HEK293 (cell line): ENCODE results near the gene ELAVL1.

Source experiments
- KLF10 ChIP-seq: fragments of 450-650 bp; IDR thresholded peaks from 2 replicates; pipeline ENCODE4 v1.5.1; 2018; ENCODE audit warnings: missing biosample characterization, mild to moderate bottlenecking, missing genetic modification characterization
- ZBTB20 ChIP-seq: fragments of 450-650 bp; formaldehyde crosslinking; IDR thresholded peaks from 2 replicates; pipeline ENCODE4 v1.5.1; 2016; ENCODE audit warnings: missing biosample characterization, missing genetic modification characterization
- ZNF121 ChIP-seq: fragments of 450-650 bp; formaldehyde crosslinking; IDR thresholded peaks from 2 replicates; pipeline ENCODE4 v1.5.1; 2016; ENCODE audit warnings: missing biosample characterization, missing genetic modification characterization
- ZNF350 ChIP-seq: fragments of 450-650 bp; formaldehyde crosslinking; IDR thresholded peaks from 2 replicates; pipeline ENCODE4 v1.5.0; 2017; ENCODE audit warnings: missing biosample characterization, mild to moderate bottlenecking, missing genetic modification characterization
- ZNF426 ChIP-seq: fragments of 450-650 bp; formaldehyde crosslinking; IDR thresholded peaks from 2 replicates; pipeline ENCODE4 v1.5.1; 2017; ENCODE audit warnings: missing biosample characterization, missing genetic modification characterization, mild to moderate bottlenecking, inconsistent platforms, moderate library complexity
- ZNF501 ChIP-seq: fragments of 450-650 bp; formaldehyde crosslinking; IDR thresholded peaks from 2 replicates; pipeline ENCODE4 v1.5.1; 2016; ENCODE audit warnings: missing biosample characterization, missing genetic modification characterization
- ZNF785 ChIP-seq: fragments of 450-650 bp; formaldehyde crosslinking; IDR thresholded peaks from 2 replicates; pipeline ENCODE4 v1.5.1; 2016; ENCODE audit warnings: missing biosample characterization, missing genetic modification characterization
- TF ChIP-seq, protein P1 (sequence below): fragments of 450-650 bp; formaldehyde crosslinking; IDR thresholded peaks from 2 replicates; pipeline ENCODE4 v1.5.1; 2017; ENCODE audit warnings: missing biosample characterization, missing genetic modification characterization
- TF ChIP-seq, protein P2 (sequence below): fragments of 450-650 bp; formaldehyde crosslinking; IDR thresholded peaks from 2 replicates; pipeline ENCODE4 v1.5.1; 2016; ENCODE audit warnings: missing biosample characterization, missing genetic modification characterization
- TF ChIP-seq, protein P3 (sequence below): fragments of 450-650 bp; formaldehyde crosslinking; IDR thresholded peaks from 2 replicates; pipeline ENCODE4 v1.5.1; 2016; ENCODE audit warnings: missing biosample characterization, missing genetic modification characterization, low read depth
- TF ChIP-seq, protein P4 (sequence below): fragments of 450-650 bp; formaldehyde crosslinking; IDR thresholded peaks from 2 replicates; pipeline ENCODE4 v1.5.1; 2016; ENCODE audit warnings: missing biosample characterization, missing genetic modification characterization

DNA sequence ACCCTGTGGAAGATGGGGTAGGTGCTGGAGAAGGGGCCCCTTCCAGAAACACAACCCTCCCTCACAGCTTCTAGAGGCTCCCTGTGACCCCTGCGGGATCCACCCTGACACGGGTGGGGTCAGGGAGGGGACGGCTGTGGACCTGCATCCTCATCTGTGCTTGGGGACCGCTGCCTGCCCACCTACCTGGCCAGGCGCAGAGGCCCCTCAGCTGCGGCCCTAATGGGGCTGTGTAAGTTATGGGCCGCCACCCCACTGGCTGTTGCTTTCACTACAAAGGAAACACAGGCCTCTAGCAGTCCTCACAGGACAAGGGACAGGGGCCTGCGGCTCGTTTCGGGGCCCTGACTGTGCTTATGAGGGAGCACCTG, 72.5 kb downstream of the ELAVL1 start:
- TF ChIP-seq ZNF350 (tag by site-specific recombination) = no peak
- TF ChIP-seq, protein P1, sequence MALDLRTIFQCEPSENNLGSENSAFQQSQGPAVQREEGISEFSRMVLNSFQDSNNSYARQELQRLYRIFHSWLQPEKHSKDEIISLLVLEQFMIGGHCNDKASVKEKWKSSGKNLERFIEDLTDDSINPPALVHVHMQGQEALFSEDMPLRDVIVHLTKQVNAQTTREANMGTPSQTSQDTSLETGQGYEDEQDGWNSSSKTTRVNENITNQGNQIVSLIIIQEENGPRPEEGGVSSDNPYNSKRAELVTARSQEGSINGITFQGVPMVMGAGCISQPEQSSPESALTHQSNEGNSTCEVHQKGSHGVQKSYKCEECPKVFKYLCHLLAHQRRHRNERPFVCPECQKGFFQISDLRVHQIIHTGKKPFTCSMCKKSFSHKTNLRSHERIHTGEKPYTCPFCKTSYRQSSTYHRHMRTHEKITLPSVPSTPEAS (tag by site-specific recombination) = no peak
- no peak for TF ChIP-seq ZNF121 (tag by site-specific recombination)
- no peak for TF ChIP-seq ZBTB20
- TF ChIP-seq, protein P2, sequence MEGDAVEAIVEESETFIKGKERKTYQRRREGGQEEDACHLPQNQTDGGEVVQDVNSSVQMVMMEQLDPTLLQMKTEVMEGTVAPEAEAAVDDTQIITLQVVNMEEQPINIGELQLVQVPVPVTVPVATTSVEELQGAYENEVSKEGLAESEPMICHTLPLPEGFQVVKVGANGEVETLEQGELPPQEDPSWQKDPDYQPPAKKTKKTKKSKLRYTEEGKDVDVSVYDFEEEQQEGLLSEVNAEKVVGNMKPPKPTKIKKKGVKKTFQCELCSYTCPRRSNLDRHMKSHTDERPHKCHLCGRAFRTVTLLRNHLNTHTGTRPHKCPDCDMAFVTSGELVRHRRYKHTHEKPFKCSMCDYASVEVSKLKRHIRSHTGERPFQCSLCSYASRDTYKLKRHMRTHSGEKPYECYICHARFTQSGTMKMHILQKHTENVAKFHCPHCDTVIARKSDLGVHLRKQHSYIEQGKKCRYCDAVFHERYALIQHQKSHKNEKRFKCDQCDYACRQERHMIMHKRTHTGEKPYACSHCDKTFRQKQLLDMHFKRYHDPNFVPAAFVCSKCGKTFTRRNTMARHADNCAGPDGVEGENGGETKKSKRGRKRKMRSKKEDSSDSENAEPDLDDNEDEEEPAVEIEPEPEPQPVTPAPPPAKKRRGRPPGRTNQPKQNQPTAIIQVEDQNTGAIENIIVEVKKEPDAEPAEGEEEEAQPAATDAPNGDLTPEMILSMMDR (tag by site-specific recombination) = no peak
- TF ChIP-seq, protein P3, sequence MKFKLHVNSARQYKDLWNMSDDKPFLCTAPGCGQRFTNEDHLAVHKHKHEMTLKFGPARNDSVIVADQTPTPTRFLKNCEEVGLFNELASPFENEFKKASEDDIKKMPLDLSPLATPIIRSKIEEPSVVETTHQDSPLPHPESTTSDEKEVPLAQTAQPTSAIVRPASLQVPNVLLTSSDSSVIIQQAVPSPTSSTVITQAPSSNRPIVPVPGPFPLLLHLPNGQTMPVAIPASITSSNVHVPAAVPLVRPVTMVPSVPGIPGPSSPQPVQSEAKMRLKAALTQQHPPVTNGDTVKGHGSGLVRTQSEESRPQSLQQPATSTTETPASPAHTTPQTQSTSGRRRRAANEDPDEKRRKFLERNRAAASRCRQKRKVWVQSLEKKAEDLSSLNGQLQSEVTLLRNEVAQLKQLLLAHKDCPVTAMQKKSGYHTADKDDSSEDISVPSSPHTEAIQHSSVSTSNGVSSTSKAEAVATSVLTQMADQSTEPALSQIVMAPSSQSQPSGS (tag by site-specific recombination) = no peak
- no peak for TF ChIP-seq ZNF501 (tag by site-specific recombination)
- no peak for TF ChIP-seq KLF10 (tag by site-specific recombination)
- TF ChIP-seq ZNF426 (tag by site-specific recombination) = no peak
- TF ChIP-seq, protein P4, sequence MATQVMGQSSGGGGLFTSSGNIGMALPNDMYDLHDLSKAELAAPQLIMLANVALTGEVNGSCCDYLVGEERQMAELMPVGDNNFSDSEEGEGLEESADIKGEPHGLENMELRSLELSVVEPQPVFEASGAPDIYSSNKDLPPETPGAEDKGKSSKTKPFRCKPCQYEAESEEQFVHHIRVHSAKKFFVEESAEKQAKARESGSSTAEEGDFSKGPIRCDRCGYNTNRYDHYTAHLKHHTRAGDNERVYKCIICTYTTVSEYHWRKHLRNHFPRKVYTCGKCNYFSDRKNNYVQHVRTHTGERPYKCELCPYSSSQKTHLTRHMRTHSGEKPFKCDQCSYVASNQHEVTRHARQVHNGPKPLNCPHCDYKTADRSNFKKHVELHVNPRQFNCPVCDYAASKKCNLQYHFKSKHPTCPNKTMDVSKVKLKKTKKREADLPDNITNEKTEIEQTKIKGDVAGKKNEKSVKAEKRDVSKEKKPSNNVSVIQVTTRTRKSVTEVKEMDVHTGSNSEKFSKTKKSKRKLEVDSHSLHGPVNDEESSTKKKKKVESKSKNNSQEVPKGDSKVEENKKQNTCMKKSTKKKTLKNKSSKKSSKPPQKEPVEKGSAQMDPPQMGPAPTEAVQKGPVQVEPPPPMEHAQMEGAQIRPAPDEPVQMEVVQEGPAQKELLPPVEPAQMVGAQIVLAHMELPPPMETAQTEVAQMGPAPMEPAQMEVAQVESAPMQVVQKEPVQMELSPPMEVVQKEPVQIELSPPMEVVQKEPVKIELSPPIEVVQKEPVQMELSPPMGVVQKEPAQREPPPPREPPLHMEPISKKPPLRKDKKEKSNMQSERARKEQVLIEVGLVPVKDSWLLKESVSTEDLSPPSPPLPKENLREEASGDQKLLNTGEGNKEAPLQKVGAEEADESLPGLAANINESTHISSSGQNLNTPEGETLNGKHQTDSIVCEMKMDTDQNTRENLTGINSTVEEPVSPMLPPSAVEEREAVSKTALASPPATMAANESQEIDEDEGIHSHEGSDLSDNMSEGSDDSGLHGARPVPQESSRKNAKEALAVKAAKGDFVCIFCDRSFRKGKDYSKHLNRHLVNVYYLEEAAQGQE (tag by site-specific recombination) = no peak
- TF ChIP-seq ZNF785 (tag by site-specific recombination) = no peak
